H1 (cell line): Measurements from ENCODE around the gene SRRM4. TPM values are rescaled to one million over a fixed set of nuclear protein-coding genes. Genes with fewer than 3 reads are reported as not detected.
A peak's percentile ranks its signal among the peaks of the same experiment; 100 is the strongest.

Source experiments
- CTCF ChIA-PET: fragments of 300-600 bp; sonication (Branson Sonifier 250); formaldehyde crosslinking; loops from one replicate; lab custom pipeline; 2021; ENCODE audit not compliant: partially characterized antibody; lab: Charles Lee
- POLR2A ChIA-PET: fragments of 300-600 bp; sonication (Branson Sonifier 250); formaldehyde crosslinking; loops from one replicate; lab custom pipeline; 2021; ENCODE audit warnings: inconsistent platforms; ENCODE audit not compliant: partially characterized antibody; lab: Charles Lee
- DNase-seq, 2 experiments: peaks; one replicate each; pipeline versions ENCODE4 v3.0.0 to v3.0.0-alpha.2; 2010 to 2022; ENCODE audit warnings: low spot score in 2 of 2, low read depth in 1 of 2, mixed read lengths in 1 of 2
- FAIRE-seq: peaks from 2 replicates; lab custom pipeline; 2011; peaks lifted over from hg19 to GRCh38; lab: Jason Lieb, UNC
- H2AFZ ChIP-seq: 2 replicates; pipeline ENCODE4 v1.8.1; 2012; ENCODE audit warnings: low read length, inconsistent platforms
- H2AK5ac ChIP-seq: 2 replicates; pipeline ENCODE4 v1.6.1; 2013; ENCODE audit warnings: low read depth, low read length
- H2BK120ac ChIP-seq: replicated peaks from 2 replicates; pipeline ENCODE3; 2013; ENCODE audit warnings: low read depth, low read length, inconsistent platforms
- H2BK12ac ChIP-seq: 2 replicates; pipeline ENCODE4 v1.6.1; 2013; ENCODE audit warnings: low read depth, low read length
- H2BK15ac ChIP-seq: 2 replicates; pipeline ENCODE4 v1.6.1; 2013; ENCODE audit warnings: low read length
- H2BK20ac ChIP-seq: 2 replicates; pipeline ENCODE4 v1.6.1; 2013; ENCODE audit warnings: low read length
- H2BK5ac ChIP-seq: 2 replicates; pipeline ENCODE4 v1.6.1; 2013; ENCODE audit warnings: low read depth, low read length
- H3K14ac ChIP-seq: 2 replicates; pipeline ENCODE4 v1.6.1; 2013; ENCODE audit warnings: inconsistent platforms; ENCODE audit not compliant: insufficient read length
- H3K18ac ChIP-seq: 2 replicates; pipeline ENCODE4 v1.6.1; 2013; ENCODE audit warnings: low read length; ENCODE audit errors: extremely low read depth
- H3K23ac ChIP-seq: 2 replicates; pipeline ENCODE4 v1.6.1; 2013; ENCODE audit warnings: inconsistent platforms; ENCODE audit not compliant: insufficient read length
- H3K23me2 ChIP-seq: 2 replicates; pipeline ENCODE4 v1.6.1; 2013; ENCODE audit warnings: low read depth, low read length
- H3K27ac ChIP-seq: 2 replicates; pipeline ENCODE4 v1.6.1; 2011; ENCODE audit warnings: low read depth, low read length, inconsistent platforms
- H3K27me3 ChIP-seq, 4 experiments: replicated peaks in 1 of 4; 1 replicate in 1 of 4; 2 replicates in 3 of 4; pipeline versions ENCODE4 v1.6.1 to v1.8.1; 2011 to 2013; ENCODE audit warnings: low read length in 3 of 4, mild to moderate bottlenecking in 3 of 4, inconsistent platforms in 2 of 4, mixed read lengths in 2 of 4, moderate library complexity in 1 of 4; ENCODE audit not compliant: control insufficient read depth in 3 of 4, insufficient read depth in 3 of 4; ENCODE audit errors: extremely low read depth in 1 of 4
- H3K36me3 ChIP-seq, 4 experiments: 2 replicates each; pipeline versions ENCODE4 v1.6.1 to v1.8.1; 2011 to 2013; ENCODE audit warnings: mild to moderate bottlenecking in 4 of 4, low read length in 3 of 4, moderate library complexity in 2 of 4, control low read depth in 1 of 4, inconsistent platforms in 1 of 4; ENCODE audit not compliant: insufficient read depth in 4 of 4, control insufficient read depth in 2 of 4
- H3K4ac ChIP-seq: replicated peaks from 2 replicates; pipeline ENCODE3; 2013; ENCODE audit warnings: low read length, low read depth, mixed read lengths, inconsistent platforms; ENCODE audit not compliant: insufficient read length
- H3K4me1 ChIP-seq, 4 experiments: replicated peaks in 1 of 4; 1 replicate in 1 of 4; 2 replicates in 3 of 4; pipeline versions ENCODE4 v1.6.1 to v1.8.1; 2011 to 2013; ENCODE audit warnings: low read length in 3 of 4, inconsistent platforms in 2 of 4, mixed read lengths in 1 of 4; ENCODE audit not compliant: insufficient read depth in 4 of 4, control insufficient read depth in 3 of 4
- H3K4me2 ChIP-seq, 2 experiments: 2 replicates each; pipeline versions ENCODE4 v1.6.1 to v1.8.1; 2011 to 2013; ENCODE audit warnings: low read depth in 2 of 2, low read length in 2 of 2, control low read depth in 1 of 2, inconsistent platforms in 1 of 2, mild to moderate bottlenecking in 1 of 2; ENCODE audit not compliant: insufficient read depth in 1 of 2
- H3K4me3 ChIP-seq, 4 experiments: fragments of 200-600, 300-600 bp in 1 of 4; sonication (generic), shearing (Covaris generic), sonication (Bioruptor Twin) in 1 of 4; 2 replicates each; pipeline versions ENCODE4 v1.5.1 to v1.8.1; 2011 to 2016; ENCODE audit warnings: low read length in 4 of 4, low read depth in 3 of 4, control low read depth in 2 of 4, inconsistent platforms in 2 of 4, mild to moderate bottlenecking in 2 of 4, mixed read lengths in 1 of 4, moderate library complexity in 1 of 4; ENCODE audit not compliant: insufficient read depth in 2 of 4; ENCODE audit errors: extremely low read depth in 1 of 4
- H3K56ac ChIP-seq: replicated peaks from 2 replicates; pipeline ENCODE3; 2013; ENCODE audit warnings: low read depth, mild to moderate bottlenecking, mixed read lengths, low read length, inconsistent platforms; ENCODE audit not compliant: insufficient read length
- H3K79me1 ChIP-seq: 2 replicates; pipeline ENCODE4 v1.6.1; 2013; ENCODE audit warnings: low read depth, low read length, control low read depth
- H3K79me2 ChIP-seq, 2 experiments: 2 replicates each; pipeline versions ENCODE4 v1.6.1 to v1.8.1; 2012 to 2013; ENCODE audit warnings: low read length in 2 of 2, mild to moderate bottlenecking in 2 of 2, inconsistent platforms in 1 of 2; ENCODE audit not compliant: insufficient read depth in 2 of 2, control insufficient read depth in 1 of 2
- H3K9ac ChIP-seq, 4 experiments: replicated peaks in 1 of 4; 1 replicate in 1 of 4; 2 replicates in 3 of 4; pipeline versions ENCODE4 v1.6.1 to v1.8.1; 2011 to 2013; ENCODE audit warnings: low read depth in 3 of 4, low read length in 3 of 4, control low read depth in 2 of 4, mild to moderate bottlenecking in 2 of 4, moderate library complexity in 2 of 4, inconsistent platforms in 1 of 4; ENCODE audit errors: extremely low read depth in 1 of 4
- H3K9me3 ChIP-seq, 2 experiments: 2 replicates each; pipeline versions ENCODE4 v1.6.1 to v1.8.1; 2012 to 2013; ENCODE audit warnings: mild to moderate bottlenecking in 2 of 2, moderate library complexity in 2 of 2, control low read depth in 1 of 2, inconsistent platforms in 1 of 2, low read depth in 1 of 2, low read length in 1 of 2, mixed read lengths in 1 of 2; ENCODE audit not compliant: insufficient read depth in 2 of 2
- H4K20me1 ChIP-seq, 2 experiments: replicated peaks in 1 of 2; 2 replicates each; pipeline versions ENCODE3 to v1.8.1; 2011 to 2013; ENCODE audit warnings: inconsistent platforms in 2 of 2, low read length in 2 of 2, mild to moderate bottlenecking in 1 of 2; ENCODE audit not compliant: insufficient read depth in 2 of 2, control insufficient read depth in 1 of 2
- H4K5ac ChIP-seq: 2 replicates; pipeline ENCODE4 v1.6.1; 2013; ENCODE audit warnings: low read length, low read depth, mixed read lengths, inconsistent platforms; ENCODE audit not compliant: insufficient read length
- H4K8ac ChIP-seq: 2 replicates; pipeline ENCODE4 v1.8.0; 2013; ENCODE audit warnings: mild to moderate bottlenecking, moderate library complexity, low read length, inconsistent platforms; ENCODE audit not compliant: insufficient read depth; ENCODE audit errors: extremely low read depth
- H4K91ac ChIP-seq: replicated peaks from 2 replicates; pipeline ENCODE3; 2013; ENCODE audit warnings: low read length, mixed read lengths, inconsistent platforms; ENCODE audit not compliant: insufficient read length
- CEBPB ChIP-seq: IDR thresholded peaks from 2 replicates; pipeline ENCODE4 v1.6.1; 2012; ENCODE audit warnings: low read depth, low read length
- KDM1A ChIP-seq: fragments of 200-600, 300-600 bp; sonication (generic); IDR thresholded peaks from 2 replicates; pipeline ENCODE4 v1.7.1; 2016; ENCODE audit warnings: mild to moderate bottlenecking, low read length, borderline replicate concordance
- WGBS, 2 experiments: shearing (Covaris generic) in 1 of 2; methylation state at CpG; one replicate each; pipeline versions ENCODE4 v1.1.6 to v1.1.7; 2013 to 2015; ENCODE audit warnings: low lambda C conversion rate in 2 of 2, mixed read lengths in 2 of 2, inconsistent platforms in 1 of 2, low coverage in 1 of 2, missing lambda C conversion rate in 1 of 2; ENCODE audit not compliant: insufficient replicate concordance in 2 of 2, insufficient coverage in 1 of 2, insufficient read length in 1 of 2; ENCODE audit errors: extremely low coverage in 1 of 2, missing lambda C conversion rate in 1 of 2; 5-methylcytosine and 5-hydroxymethylcytosine counted together
- polyA plus RNA-seq, 7 experiments: library from polyadenylated mRNA; depleted of rRNA in 3 of 7; stranded (reverse) in 5 of 7; unstranded in 2 of 7; fragments of >200 nt in 5 of 7; fragments of 200-250 nt in 2 of 7; gene quantifications; 1 replicate in 5 of 7; 2 replicates in 1 of 7; 4 replicates in 1 of 7; pipeline versions ENCODE4 v1.2.1 to v1.2.3, GENCODE V29; 2011 to 2013; ENCODE audit warnings: missing spikeins in 2 of 7, mixed read lengths in 2 of 7
- total RNA-seq: library from RNA; stranded (reverse); fragmentation: NEBNext Ultra II Directional; extraction: Animal tissue kit (Norgen Biotek cat#: 25700); gene quantifications from 2 replicates; pipeline ENCODE4 v1.2.1, GENCODE V29; 2021

The SRRM4 gene
- total and polyA plus RNA-seq, 2 of the 8 experiments (the other 6 are each of a cell fraction or from before 2014, with no cell fraction given): 0.53 to 1.1 TPM

GRCh38 chr12:119071176-119071575, 89.8 kb downstream of the SRRM4 start:
- no peak overlapping the region for H2BK20ac ChIP-seq
- H2BK5ac ChIP-seq: no peak overlapping the region
- no peak overlapping the region for H3K18ac ChIP-seq
- ChIA-PET POLR2A (interaction anchor here (0.9 kb wide), 1 partner anchor 47 kb away, joined by 3 read pairs; no protein-coding TSS in a partner anchor), CTCF (interaction anchor here (0.9 kb wide), 1 partner anchor 16 kb away, joined by 3 read pairs; no protein-coding TSS in a partner anchor)
- no peak overlapping the region for H3K9ac ChIP-seq
- H3K4ac ChIP-seq: no peak overlapping the region
- FAIRE-seq: no peak
- no peaks in the 10 kb centered on the region for H3K79me1 ChIP-seq
- H3K23me2 ChIP-seq: peaks cover 8% of the 10 kb centered on the region; the same call in 1 of the 2 replicates
- H3K23ac ChIP-seq: no peak overlapping the region
- H3K56ac ChIP-seq: no peak overlapping the region
- H3K79me2 ChIP-seq: no peaks in the 10 kb centered on the region
- peaks cover 0 to 14% (median under 1%) of the 10 kb centered on the region in 4 experiments; a peak in 1 of 7 replicates for H3K4me1 ChIP-seq
- no peak overlapping the region for H2AK5ac ChIP-seq
- no peak overlapping the region for H3K27ac ChIP-seq
- no peak overlapping the region for H2BK12ac ChIP-seq
- no peaks in the 10 kb centered on the region; a peak in 2 of 7 replicates for H3K27me3 ChIP-seq
- TF ChIP-seq CEBPB (no peak), KDM1A (0 out of 2 replicates have a peak, but pooled peaks have one; percentile 20)
- peaks cover 0 to 4% of the 10 kb centered on the region in 2 experiments for H4K20me1 ChIP-seq
- no peak overlapping the region for H2BK120ac ChIP-seq
- no peak overlapping the region for H3K4me2 ChIP-seq
- H4K8ac ChIP-seq: no peak overlapping the region
- no peak overlapping the region for H3K4me3 ChIP-seq
- H3K9me3 ChIP-seq: no peaks in the 10 kb centered on the region
- no peak overlapping the region for H2BK15ac ChIP-seq
- H2AFZ ChIP-seq: no peak overlapping the region
- 87% methylated on average over 6 of the region's 6 CpGs; no CpG with 5 or more reads in 1 of the 2 experiments for WGBS, 2 experiments
- no peaks in the 10 kb centered on the region for H3K36me3 ChIP-seq
- no peak overlapping the region for H3K14ac ChIP-seq
- no peak for DNase-seq
- H4K91ac ChIP-seq: no peak overlapping the region
- H4K5ac ChIP-seq: no peak overlapping the region
